ENCODE results near the gene AFMID.

AFMID gene

GRCh38 chr17:78255029-78255656, 68.0 kb downstream of the AFMID start:
- DNase-seq: no peak

GRCh38 chr17:78255953-78256706, 69.0 kb downstream of the AFMID start:
- no peak for DNase-seq

GRCh38 chr17:78256707-78257591, 69.8 kb downstream of the AFMID start:
- DNase-seq: peak; percentile 17
